ENCODE data around the gene SPAG16.

SPAG16 gene

DNA sequence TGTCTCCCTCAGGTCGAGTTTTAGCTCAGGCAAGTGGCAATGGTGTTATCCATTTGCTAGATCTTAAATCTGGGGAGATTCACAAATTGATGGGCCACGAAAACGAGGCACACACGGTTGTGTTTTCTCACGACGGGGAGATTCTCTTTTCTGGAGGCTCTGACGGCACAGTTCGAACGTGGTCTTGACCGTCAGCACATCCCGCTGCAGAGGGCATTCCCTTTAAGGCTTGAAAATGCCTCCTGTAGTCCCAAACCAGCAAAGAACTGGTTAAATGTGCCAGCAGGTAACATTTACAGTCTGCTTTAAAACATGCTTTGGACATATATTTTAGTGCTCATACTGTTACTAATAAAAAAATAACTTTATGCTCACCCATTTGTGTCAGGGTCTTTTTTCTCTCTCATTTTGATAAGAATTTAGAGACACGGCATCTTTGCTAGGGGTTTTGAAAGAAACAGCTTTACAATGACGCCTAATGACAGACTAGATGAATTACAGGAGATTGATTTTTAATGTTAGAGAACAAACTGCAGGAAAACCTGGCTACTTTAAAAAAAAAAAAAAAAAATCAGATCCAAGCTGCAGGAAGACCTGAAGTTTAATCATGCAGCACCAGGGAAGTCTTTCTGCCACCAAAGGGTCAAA, 1126.0 kb downstream of the SPAG16 start:
- DNase-seq: no peak

DNA sequence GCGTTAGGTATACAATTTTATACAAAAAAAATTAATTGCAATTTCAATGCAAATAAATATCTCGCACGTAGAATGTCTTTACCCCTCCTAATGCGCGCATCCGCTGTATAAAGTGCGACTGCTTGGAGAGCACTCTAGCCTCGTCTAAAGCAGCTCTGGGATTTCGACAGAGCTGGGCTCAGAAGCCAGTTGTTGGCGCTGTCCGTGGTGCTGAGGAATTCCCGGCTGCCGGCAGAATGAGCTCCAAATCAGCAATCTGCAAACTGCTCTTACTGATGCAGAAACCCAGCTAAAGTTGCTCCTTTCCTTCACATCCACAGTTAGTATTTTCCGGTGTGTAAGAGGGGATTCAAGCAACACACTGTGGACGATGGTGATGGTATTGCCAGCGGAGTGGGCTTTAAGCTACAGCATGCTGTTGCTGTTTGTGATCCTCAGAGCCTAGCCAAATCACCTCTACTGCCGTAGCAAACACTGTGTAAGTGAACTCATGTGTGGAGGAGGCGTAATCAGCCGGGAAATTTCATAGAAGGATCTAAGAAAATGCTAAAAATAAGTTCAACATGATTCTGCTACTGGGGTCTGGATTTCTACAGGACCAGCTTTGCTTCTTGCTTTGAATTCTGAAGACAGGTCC, 1126.8 kb downstream of the SPAG16 start, which contains the start of gene VWC2L:
Gene VWC2L (plus strand): TSS at position 137 of the 637 bp plus-strand sequence. CDS start 3,140 bp downstream, outside the sequence.
- peak; percentile 60 for DNase-seq

DNA sequence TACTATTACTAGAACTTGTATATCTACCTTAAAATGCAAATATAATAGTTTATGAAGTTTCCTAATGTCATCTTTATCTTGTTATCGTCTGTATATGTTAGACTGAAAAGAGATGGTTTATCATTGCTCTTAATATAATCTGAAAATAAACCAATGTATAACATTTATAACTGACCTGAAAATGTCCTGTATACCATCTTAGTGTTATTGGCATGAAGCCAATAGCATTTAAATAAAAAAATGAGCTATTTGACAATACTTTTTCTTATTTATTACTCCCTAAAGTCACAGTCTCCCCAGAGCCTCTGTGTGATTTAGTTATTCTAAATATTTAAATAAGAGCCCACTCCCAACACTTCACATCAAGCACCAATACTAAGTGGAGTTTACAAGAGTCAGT, 1128.4 kb downstream of the SPAG16 start:
- DNase-seq: no peak

DNA sequence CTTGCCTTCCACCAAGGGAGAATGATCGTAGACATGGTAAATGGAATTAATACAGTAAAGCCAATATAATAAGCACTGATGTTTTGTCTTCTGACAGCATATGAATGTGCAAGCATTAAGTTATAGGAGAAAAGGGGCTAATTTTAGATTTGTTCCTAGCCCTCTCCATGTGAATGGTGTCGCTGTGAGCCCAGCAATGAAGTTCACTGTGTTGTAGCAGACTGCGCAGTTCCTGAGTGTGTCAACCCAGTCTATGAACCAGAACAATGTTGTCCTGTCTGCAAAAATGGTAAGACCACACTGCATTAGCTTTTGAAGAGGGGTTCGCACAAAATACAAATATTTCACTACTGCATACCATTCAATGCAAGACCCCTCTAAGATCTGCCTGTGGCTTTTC, 1152.2 kb downstream of the SPAG16 start:
- DNase-seq: no peak

GRCh38 chr2:214450118-214450894, 1166.0 kb downstream of the SPAG16 start:
- DNase-seq: no peak

DNA sequence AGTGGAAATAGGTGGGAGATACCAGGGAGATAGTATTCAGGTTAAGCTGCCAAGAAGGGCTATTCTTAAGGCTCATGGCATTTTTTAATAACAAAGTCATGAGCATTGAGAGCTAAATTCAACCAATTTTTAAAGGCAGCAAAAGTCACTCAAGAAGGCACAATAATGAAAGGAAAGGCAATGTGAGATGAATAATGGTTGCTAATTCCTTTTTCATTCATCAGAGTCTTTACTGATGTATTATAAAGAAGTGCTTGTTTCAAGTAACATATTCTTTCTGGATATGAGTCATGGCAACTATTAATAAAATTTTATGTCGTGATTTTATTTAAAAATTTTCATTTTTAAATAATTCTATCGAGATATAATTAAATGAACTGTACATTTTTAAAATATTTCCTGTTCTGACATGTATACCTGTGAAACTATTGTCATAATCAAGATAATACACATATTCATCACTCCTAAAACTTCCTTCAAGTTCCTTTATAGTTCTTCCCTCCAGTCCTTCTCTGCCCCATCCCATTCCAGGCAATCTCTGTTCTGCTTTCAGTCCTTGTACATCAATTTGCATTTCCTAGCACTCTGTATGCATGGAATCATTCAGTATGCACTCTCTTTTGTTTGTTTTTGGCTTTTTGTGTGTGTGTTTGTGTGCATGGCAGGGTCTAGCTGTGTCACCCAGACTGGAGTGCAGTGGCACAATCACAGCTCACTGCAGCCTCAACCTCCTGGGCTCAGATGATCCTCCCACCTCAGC, 1167.4 kb downstream of the SPAG16 start:
- no peak for DNase-seq

All from stimulated activated CD8-positive, alpha-beta memory T cell treated with anti-CD3 and anti-CD28 coated beads, Interleukin-4, amount 100 ng/mL, for 48 hours (primary cell).